Measurements from ENCODE around the gene ZNF580.
A peak's percentile ranks its signal among the peaks of the same experiment; 100 is the strongest.

ZNF580 gene

DNA sequence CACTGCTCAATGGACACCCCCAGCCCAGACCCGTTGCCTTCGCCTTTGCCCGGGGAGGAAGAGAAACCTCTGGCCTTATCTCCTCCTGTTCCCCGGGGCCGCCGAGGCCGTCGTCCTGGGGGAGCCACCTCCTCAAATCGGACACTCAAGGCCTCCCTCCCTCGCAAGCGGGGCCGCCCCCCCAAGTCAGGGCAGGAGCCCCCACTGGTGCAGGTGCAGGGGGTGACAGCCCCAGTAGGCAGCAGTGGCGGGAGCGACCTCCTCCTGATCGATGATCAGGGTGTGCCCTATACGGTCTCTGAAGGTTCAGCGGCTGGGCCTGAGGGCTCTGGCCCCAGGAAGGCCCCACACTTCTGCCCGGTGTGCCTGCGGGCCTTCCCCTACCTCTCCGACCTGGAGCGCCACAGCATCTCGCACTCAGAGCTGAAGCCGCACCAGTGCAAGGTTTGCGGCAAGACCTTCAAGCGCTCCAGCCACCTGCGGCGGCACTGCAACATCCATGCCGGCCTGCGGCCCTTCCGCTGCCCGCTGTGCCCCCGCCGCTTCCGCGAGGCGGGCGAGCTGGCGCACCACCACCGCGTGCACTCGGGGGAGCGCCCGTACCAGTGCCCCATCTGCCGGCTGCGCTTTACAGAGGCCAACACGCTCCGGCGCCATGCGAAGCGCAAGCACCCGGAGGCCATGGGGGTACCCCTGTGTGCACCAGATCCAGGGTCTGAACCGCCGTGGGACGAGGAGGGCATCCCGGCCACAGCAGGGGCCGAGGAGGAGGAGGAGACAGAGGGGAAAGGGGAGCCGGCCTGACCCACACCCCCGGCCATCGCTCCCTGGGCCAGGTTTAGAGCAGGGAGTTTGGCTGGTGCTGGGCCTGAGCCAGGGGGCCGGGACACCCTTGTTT is 38.4 kb upstream of the ZNF580 start:
- no peaks in the 10 kb centered on the region for H3K27me3 ChIP-seq (ENCODE audit: insufficient read depth, poor library complexity, severe bottlenecking)
- H3K27ac ChIP-seq (ENCODE audit: poor library complexity, severe bottlenecking), result peak overlapping the region; percentile 83
- peaks cover 15% of the 10 kb centered on the region for H3K4me1 ChIP-seq (ENCODE audit: insufficient read depth, poor library complexity, severe bottlenecking)
- no peak overlapping the region for H3K4me3 ChIP-seq (ENCODE audit: severe bottlenecking)
- TF ChIP-seq CTCF (IDR thresholded peaks at IDR 0.05; ENCODE audit: poor library complexity, severe bottlenecking), result no peak
- DNase-seq (ENCODE audit: low spot score), result no peak
- peaks cover 13% of the 10 kb centered on the region for H3K36me3 ChIP-seq (ENCODE audit: low read depth)
- no peaks in the 10 kb centered on the region for H3K9me3 ChIP-seq (ENCODE audit: severe bottlenecking)
- no peak for ATAC-seq (ENCODE audit: low read depth)

GRCh38 chr19:55603115-55603514 is 37.7 kb upstream of the ZNF580 start:
- ATAC-seq (ENCODE audit: low read depth) (no peak), DNase-seq (ENCODE audit: low spot score) (no peak)
- Histone ChIP-seq H3K4me3 (ENCODE audit: severe bottlenecking) (no peak overlapping the region), H3K27me3 (ENCODE audit: insufficient read depth, poor library complexity, severe bottlenecking) (no peaks in the 10 kb centered on the region), H3K36me3 (ENCODE audit: low read depth) (peaks cover 15% of the 10 kb centered on the region), H3K4me1 (ENCODE audit: insufficient read depth, poor library complexity, severe bottlenecking) (peaks cover 15% of the 10 kb centered on the region), H3K9me3 (ENCODE audit: severe bottlenecking) (no peaks in the 10 kb centered on the region), H3K27ac (ENCODE audit: poor library complexity, severe bottlenecking) (peak overlapping the region; percentile 93)
- no peak for TF ChIP-seq CTCF (IDR thresholded peaks at IDR 0.05; ENCODE audit: poor library complexity, severe bottlenecking)

- Histone ChIP-seq H3K4me3 (ENCODE audit: severe bottlenecking) (no peak overlapping the region), H3K9me3 (ENCODE audit: severe bottlenecking) (no peaks in the 10 kb centered on the region), H3K4me1 (ENCODE audit: insufficient read depth, poor library complexity, severe bottlenecking) (peaks cover 15% of the 10 kb centered on the region), H3K36me3 (ENCODE audit: low read depth) (peaks cover 15% of the 10 kb centered on the region), H3K27me3 (ENCODE audit: insufficient read depth, poor library complexity, severe bottlenecking) (no peaks in the 10 kb centered on the region), H3K27ac (ENCODE audit: poor library complexity, severe bottlenecking) (peak overlapping the region; percentile 93)
- DNase-seq (ENCODE audit: low spot score) (no peak), ATAC-seq (ENCODE audit: low read depth) (no peak)
- TF ChIP-seq CTCF (IDR thresholded peaks at IDR 0.05; ENCODE audit: poor library complexity, severe bottlenecking), result no peak
Observed at GRCh38 chr19:55603581-55604292, 37.1 kb upstream of the ZNF580 start.

DNA sequence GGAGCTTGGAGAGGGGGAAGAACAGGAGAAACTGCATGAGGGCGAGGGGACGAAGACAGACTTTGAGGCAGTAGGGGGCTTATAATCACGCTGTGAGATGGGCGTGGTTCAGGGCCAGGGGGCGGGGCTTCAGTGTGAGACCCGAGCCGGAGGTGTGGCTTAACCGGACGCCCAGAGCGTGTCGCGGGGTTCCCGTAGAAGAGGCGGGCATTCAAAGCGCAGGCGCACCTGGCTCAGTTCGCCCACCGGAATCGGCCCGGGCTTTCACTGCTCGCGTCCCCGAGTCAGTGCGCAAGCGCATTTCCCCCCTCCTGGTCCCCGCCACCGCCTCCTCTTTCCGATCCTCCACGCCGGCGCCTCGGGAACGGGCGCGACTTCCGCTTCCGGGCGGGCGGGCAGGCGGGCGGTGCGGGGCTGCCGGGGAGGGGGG is 35.6 kb upstream of the ZNF580 start:
- no peak for TF ChIP-seq CTCF (IDR thresholded peaks at IDR 0.05; ENCODE audit: poor library complexity, severe bottlenecking)

More for the DNA sequence above, 35.6 kb upstream of the ZNF580 start:
- ATAC-seq (ENCODE audit: low read depth) (peak; percentile 76), DNase-seq (ENCODE audit: low spot score) (peak; percentile 99)
- H3K27ac ChIP-seq (ENCODE audit: poor library complexity, severe bottlenecking), result peak overlapping the region; percentile 93
- no peaks in the 10 kb centered on the region for H3K27me3 ChIP-seq (ENCODE audit: insufficient read depth, poor library complexity, severe bottlenecking)
- H3K9me3 ChIP-seq (ENCODE audit: severe bottlenecking), result no peaks in the 10 kb centered on the region
- peak overlapping the region; percentile 79 for H3K4me3 ChIP-seq (ENCODE audit: severe bottlenecking)
- H3K4me1 ChIP-seq (ENCODE audit: insufficient read depth, poor library complexity, severe bottlenecking), result peaks cover 15% of the 10 kb centered on the region
- H3K36me3 ChIP-seq (ENCODE audit: low read depth), result peaks cover 30% of the 10 kb centered on the region

Measured in RWPE2 (cell line).